ENCODE measurements around the gene ASPSCR1.

- TF ChIP-seq CTCF (IDR thresholded peaks at IDR 0.05; ENCODE audit: insufficient read depth, low read length, poor library complexity, severe bottlenecking) (no peak), EZH2phosphoT487 (conservative IDR thresholded peaks at IDR 0.05; ENCODE audit: low read length) (no peak)
These were observed 26.9 kb upstream of the ASPSCR1 start for GRCh38 chr17:81950501-81950900.

All from SU-DHL-6 (cell line).